NT2/D1 (cell line): ENCODE results near the gene SP8.

Experiments used
- SUZ12 ChIP-seq: IDR thresholded peaks from 2 replicates; pipeline ENCODE4 v1.6.1; 2011; ENCODE audit not compliant: insufficient read length, insufficient read depth; ENCODE audit errors: extremely low read depth
- YY1 ChIP-seq: IDR thresholded peaks from 2 replicates; pipeline ENCODE4 v1.6.1; 2011; ENCODE audit not compliant: insufficient read length, insufficient read depth
- ZNF274 ChIP-seq: IDR thresholded peaks from 2 replicates; pipeline ENCODE4 v1.6.1; 2011; ENCODE audit warnings: mild to moderate bottlenecking, low read depth, low read length

DNA sequence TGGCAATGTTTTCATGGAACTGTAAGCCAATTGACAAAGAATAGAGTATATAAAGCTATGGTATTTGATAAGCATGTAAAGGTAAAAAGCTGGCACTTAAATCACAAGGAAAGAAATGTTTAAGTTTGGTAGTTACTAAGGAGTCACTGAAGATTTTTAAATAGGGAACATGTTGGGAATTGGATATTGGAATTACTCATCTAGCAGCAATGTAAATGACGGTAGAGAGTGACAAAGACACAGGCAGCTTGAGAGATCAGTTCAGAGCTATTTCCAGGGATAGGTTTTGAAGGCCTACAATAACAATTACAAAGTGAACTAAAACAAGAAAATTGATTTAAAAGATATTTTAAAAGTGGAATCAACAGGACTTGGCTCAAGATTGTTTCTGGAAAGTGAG, 36.8 kb downstream of the SP8 start:
- TF ChIP-seq ZNF274, result no peak
- no peak for TF ChIP-seq YY1
- TF ChIP-seq SUZ12, result no peak
